H9 (cell line): ENCODE measurements around the gene LUZP4. TPM values are rescaled to one million over a fixed set of nuclear protein-coding genes. Genes with fewer than 3 reads are reported as not detected.
"Not testable (repeated sequence)": the region's sequence is repeated elsewhere in the genome, so short reads cannot be mapped to it uniquely, and the experiment has no call there.

ENCODE experiments used
- DNase-seq: peaks from one replicate; pipeline ENCODE4 v3.0.0-alpha.2; 2017
- H2AFZ ChIP-seq: one replicate; pipeline ENCODE4 v1.6.1; 2013; ENCODE audit warnings: mild to moderate bottlenecking, low read length, control low read depth, moderate library complexity
- H2AK5ac ChIP-seq: 2 replicates; pipeline ENCODE4 v1.6.1; 2013; ENCODE audit warnings: low read length, control low read depth, mixed read lengths; ENCODE audit not compliant: insufficient read length
- H2BK120ac ChIP-seq: one replicate; pipeline ENCODE4 v1.6.1; 2013; ENCODE audit warnings: low read depth, mild to moderate bottlenecking, low read length, control low read depth, inconsistent platforms; ENCODE audit not compliant: poor library complexity, severe bottlenecking
- H2BK12ac ChIP-seq: 2 replicates; pipeline ENCODE4 v1.6.1; 2013; ENCODE audit warnings: low read length, control low read depth, mixed read lengths, low read depth; ENCODE audit not compliant: insufficient read length
- H2BK15ac ChIP-seq: 2 replicates; pipeline ENCODE4 v1.6.1; 2013; ENCODE audit warnings: low read depth, low read length, control low read depth
- H2BK20ac ChIP-seq: one replicate; pipeline ENCODE4 v1.6.1; 2013; ENCODE audit warnings: low read depth, mild to moderate bottlenecking, low read length, control low read depth, inconsistent platforms; ENCODE audit not compliant: poor library complexity, severe bottlenecking
- H2BK5ac ChIP-seq: 2 replicates; pipeline ENCODE4 v1.6.1; 2013; ENCODE audit warnings: low read length, control low read depth, mixed read lengths; ENCODE audit not compliant: insufficient read length
- H3K14ac ChIP-seq: 2 replicates; pipeline ENCODE4 v1.6.1; 2013; ENCODE audit warnings: low read length, control low read depth; ENCODE audit not compliant: insufficient read depth
- H3K18ac ChIP-seq: 2 replicates; pipeline ENCODE4 v1.6.1; 2013; ENCODE audit warnings: low read depth, mild to moderate bottlenecking, mixed read lengths, low read length, control low read depth; ENCODE audit not compliant: insufficient read length
- H3K23ac ChIP-seq: 2 replicates; pipeline ENCODE4 v1.6.1; 2013; ENCODE audit warnings: low read length, control low read depth, mixed read lengths, low read depth; ENCODE audit not compliant: insufficient read length
- H3K23me2 ChIP-seq: 2 replicates; pipeline ENCODE4 v1.6.1; 2013; ENCODE audit warnings: low read depth, mild to moderate bottlenecking, mixed read lengths, low read length, control low read depth; ENCODE audit not compliant: insufficient read length, poor library complexity, severe bottlenecking
- H3K27ac ChIP-seq: 2 replicates; pipeline ENCODE4 v1.5.1; 2013; ENCODE audit warnings: low read length, control low read depth, mixed read lengths, low read depth; ENCODE audit not compliant: insufficient read length
- H3K27me3 ChIP-seq: 2 replicates; pipeline ENCODE4 v1.6.1; 2013; ENCODE audit warnings: low read length, control low read depth, inconsistent platforms; ENCODE audit not compliant: insufficient read depth
- H3K4ac ChIP-seq: 2 replicates; pipeline ENCODE4 v1.6.1; 2013; ENCODE audit warnings: low read depth, mild to moderate bottlenecking, control low read depth, inconsistent platforms, low read length, moderate library complexity
- H3K4me1 ChIP-seq: 2 replicates; pipeline ENCODE4 v1.6.1; 2013; ENCODE audit warnings: low read length, control low read depth, inconsistent platforms; ENCODE audit not compliant: insufficient read depth
- H3K4me2 ChIP-seq: 2 replicates; pipeline ENCODE4 v1.6.1; 2013; ENCODE audit warnings: low read length, control low read depth, mixed read lengths; ENCODE audit not compliant: insufficient read length, insufficient read depth
- H3K56ac ChIP-seq: 2 replicates; pipeline ENCODE4 v1.6.1; 2013; ENCODE audit warnings: low read depth, mild to moderate bottlenecking, mixed read lengths, low read length, control low read depth; ENCODE audit not compliant: insufficient read length
- H3K79me1 ChIP-seq: 2 replicates; pipeline ENCODE4 v1.6.1; 2013; ENCODE audit warnings: low read depth, mild to moderate bottlenecking, moderate library complexity, low read length, control low read depth, inconsistent platforms; ENCODE audit not compliant: insufficient read depth, poor library complexity, severe bottlenecking
- H3K79me2 ChIP-seq: 2 replicates; pipeline ENCODE4 v1.6.1; 2013; ENCODE audit warnings: low read length, control low read depth, inconsistent platforms; ENCODE audit not compliant: insufficient read depth
- H3K9ac ChIP-seq: 2 replicates; pipeline ENCODE4 v1.6.1; 2013; ENCODE audit warnings: low read length, control low read depth, mixed read lengths; ENCODE audit not compliant: insufficient read length; ENCODE audit errors: extremely low read depth
- H3K9me3 ChIP-seq: one replicate; pipeline ENCODE4 v1.6.1; 2013; ENCODE audit warnings: low read depth, low read length, inconsistent platforms; ENCODE audit not compliant: control insufficient read depth
- H3T11ph ChIP-seq: one replicate; pipeline ENCODE4 v1.6.1; 2013; ENCODE audit warnings: mild to moderate bottlenecking, low read length, control low read depth, inconsistent platforms
- H4K20me1 ChIP-seq: one replicate; pipeline ENCODE4 v1.6.1; 2013; ENCODE audit not compliant: control insufficient read depth, insufficient read length, insufficient read depth
- H4K5ac ChIP-seq: 2 replicates; pipeline ENCODE4 v1.6.1; 2013; ENCODE audit warnings: low read depth, mild to moderate bottlenecking, mixed read lengths, low read length, control low read depth; ENCODE audit not compliant: insufficient read length
- H4K8ac ChIP-seq: replicated peaks from 2 replicates; pipeline ENCODE4 v1.6.1; 2013; ENCODE audit warnings: low read length, control low read depth, mixed read lengths, low read depth; ENCODE audit not compliant: insufficient read length
- H4K91ac ChIP-seq: 2 replicates; pipeline ENCODE4 v1.6.1; 2013; ENCODE audit warnings: low read depth, mild to moderate bottlenecking, moderate library complexity, mixed read lengths, low read length, control low read depth; ENCODE audit not compliant: insufficient read length
- H3K27ac Mint-ChIP-seq, 3 experiments: 2 replicates in 2 of 3; 3 replicates in 1 of 3; pipeline ENCODE4 v1.8.0; 2020 to 2021; ENCODE audit warnings: mixed read lengths in 3 of 3, mild to moderate bottlenecking in 1 of 3, moderate library complexity in 1 of 3
- H3K27me3 Mint-ChIP-seq: 2 replicates; pipeline ENCODE4 v1.8.0; 2021; ENCODE audit warnings: low read depth, mild to moderate bottlenecking, moderate library complexity, mixed read lengths
- H3K36me3 Mint-ChIP-seq, 3 experiments: 2 replicates in 2 of 3; 3 replicates in 1 of 3; pipeline ENCODE4 v1.8.0; 2020 to 2021; ENCODE audit warnings: low read depth in 3 of 3, mixed read lengths in 3 of 3; ENCODE audit not compliant: insufficient read depth in 1 of 3
- H3K4me1 Mint-ChIP-seq, 2 experiments: 2 replicates each; pipeline ENCODE4 v1.8.0; 2020; ENCODE audit warnings: mixed read lengths in 2 of 2
- H3K4me3 Mint-ChIP-seq, 2 experiments: 2 replicates in 1 of 2; 3 replicates in 1 of 2; pipeline ENCODE4 v1.8.0; 2020 to 2021; ENCODE audit warnings: mild to moderate bottlenecking in 2 of 2, mixed read lengths in 2 of 2, moderate library complexity in 1 of 2
- H3K9me3 Mint-ChIP-seq, 2 experiments: 2 replicates in 1 of 2; 3 replicates in 1 of 2; pipeline ENCODE4 v1.8.0; 2020; ENCODE audit warnings: mild to moderate bottlenecking in 2 of 2, mixed read lengths in 2 of 2, moderate library complexity in 1 of 2
- CTCF ChIP-seq: fragments of 200-600 bp; sonication (generic); conservative IDR thresholded peaks from 3 replicates; pipeline ENCODE4 v1.8.0; 2021; ENCODE audit warnings: antibody characterized with exemption, mild to moderate bottlenecking
- WGBS: extraction: QIAGEN DNeasy Blood & Tissue Kit; methylation state at CpG from one replicate; pipeline ENCODE4 v1.1.7; 2013; ENCODE audit warnings: missing lambda C conversion rate, low lambda C conversion rate, mixed read lengths; ENCODE audit not compliant: insufficient read length; ENCODE audit errors: extremely low coverage; 5-methylcytosine and 5-hydroxymethylcytosine counted together
- total RNA-seq: library from RNA; stranded (reverse); gene quantifications from 2 replicates; pipeline ENCODE4 v1.2.1, GENCODE V29; 2021

The LUZP4 gene
- total RNA-seq, 1 experiment from 2014 or later, result not detected

GRCh38 chrX:115345615-115346014 lies 56.1 kb downstream of the LUZP4 start:
- no peak overlapping the region for H3K23ac ChIP-seq
- WGBS, result no CpG with 5 or more reads among the region's 3 CpGs
- H3K4me2 ChIP-seq, result no peak overlapping the region
- no peak for TF ChIP-seq CTCF
- no peak overlapping the region for H3K4ac ChIP-seq
- no peak overlapping the region for H2BK20ac ChIP-seq
- no peak overlapping the region for H2AK5ac ChIP-seq
- H2BK15ac ChIP-seq, result no peak overlapping the region
- no peak overlapping the region for H3K4me3 Mint-ChIP-seq
- DNase-seq, result no peak
- H3K27ac Mint-ChIP-seq, result peak overlapping the region in 1 of 3 experiments; percentile 32; a peak in 3 of 7 replicates
- no peak overlapping the region for H4K8ac ChIP-seq
- peaks cover 8% of the 10 kb centered on the region; the same call in 1 of the 2 replicates for H3K4me1 ChIP-seq
- H2BK12ac ChIP-seq, result no peak overlapping the region
- no peak overlapping the region for H3K18ac ChIP-seq
- no peaks in the 10 kb centered on the region for H3K23me2 ChIP-seq
- H3K4me1 Mint-ChIP-seq, result peaks cover 27% of the 10 kb centered on the region in 2 experiments
- no peaks in the 10 kb centered on the region for H3K27me3 ChIP-seq
- no peak overlapping the region for H3K56ac ChIP-seq
- H4K5ac ChIP-seq, result no peak overlapping the region
- H3K36me3 Mint-ChIP-seq, result peaks cover 7 to 9% (median 7%) of the 10 kb centered on the region in 3 experiments
- no peaks in the 10 kb centered on the region for H3K79me2 ChIP-seq
- H3K9me3 ChIP-seq, result no peaks in the 10 kb centered on the region
- H3K9me3 Mint-ChIP-seq, result peaks cover 12 to 17% of the 10 kb centered on the region in 2 experiments
- H3K9ac ChIP-seq, result no peak overlapping the region
- no peak overlapping the region for H4K91ac ChIP-seq
- H3K27ac ChIP-seq, result no peak overlapping the region
- no peak overlapping the region for H2AFZ ChIP-seq
- no peak overlapping the region for H3T11ph ChIP-seq
- H3K27me3 Mint-ChIP-seq, result peaks cover 3% of the 10 kb centered on the region; the same call in 1 of the 2 replicates
- H2BK120ac ChIP-seq, result no peak overlapping the region
- H4K20me1 ChIP-seq, result no peaks in the 10 kb centered on the region
- H3K14ac ChIP-seq, result no peak overlapping the region
- no peaks in the 10 kb centered on the region for H3K79me1 ChIP-seq
- H2BK5ac ChIP-seq, result no peak overlapping the region

GRCh38 chrX:115346738-115347137 lies 57.2 kb downstream of the LUZP4 start:
- H3K9me3 ChIP-seq, H2BK120ac ChIP-seq, H2AK5ac ChIP-seq, H4K20me1 ChIP-seq, H3K4ac ChIP-seq, H4K8ac ChIP-seq, H2BK15ac ChIP-seq, H3K14ac ChIP-seq, H4K91ac ChIP-seq, H3K27ac ChIP-seq, H3K56ac ChIP-seq, DNase-seq, H3K23me2 ChIP-seq, H4K5ac ChIP-seq, H3K4me1 ChIP-seq, H3K9ac ChIP-seq, H3K18ac ChIP-seq, H3K36me3 Mint-ChIP-seq, H3K79me1 ChIP-seq, H3K23ac ChIP-seq, H2AFZ ChIP-seq, H3K27ac Mint-ChIP-seq, H3K27me3 ChIP-seq, H3K4me2 ChIP-seq, H3T11ph ChIP-seq, H2BK20ac ChIP-seq, H3K4me3 Mint-ChIP-seq, H3K27me3 Mint-ChIP-seq, H3K79me2 ChIP-seq, H2BK12ac ChIP-seq, H2BK5ac ChIP-seq: not testable (repeated sequence)
- Mint-ChIP-seq H3K4me1 (peaks cover 20 to 22% of the 10 kb centered on the region in 2 experiments), H3K9me3 (peaks cover 12 to 17% of the 10 kb centered on the region in 2 experiments)
- WGBS, result no CpG with 5 or more reads among the region's 14 CpGs
